Activated CD4-positive, alpha-beta T cell treated with anti-CD3 and anti-CD28 coated beads, Interleukin-2, Interleukin-6, amounts not matched to agents 100 ng/mL and 50 ng/mL, durations not matched to agents 16 hours and 8 hours (primary cell): ENCODE measurements around the gene PTPRG.

Source experiments
- DNase-seq: peaks from one replicate; pipeline ENCODE4 v3.0.0-alpha.2; 2020

The PTPRG gene

GRCh38 chr3:61841988-61842387, 280.6 kb downstream of the PTPRG start:
- no peak for DNase-seq

GRCh38 chr3:61844346-61844745, 283.0 kb downstream of the PTPRG start:
- no peak for DNase-seq

- no peak for DNase-seq
Observed at GRCh38 chr3:61846488-61846887, 285.1 kb downstream of the PTPRG start.

- DNase-seq: no peak
Observed at GRCh38 chr3:61847784-61848462, 286.6 kb downstream of the PTPRG start.

GRCh38 chr3:61848885-61849284, 287.5 kb downstream of the PTPRG start:
- no peak for DNase-seq

- no peak for DNase-seq
Observed at GRCh38 chr3:61853912-61854311, 292.5 kb downstream of the PTPRG start.

GRCh38 chr3:61855211-61855610, 293.8 kb downstream of the PTPRG start:
- no peak for DNase-seq

- DNase-seq: no peak
Observed at GRCh38 chr3:61857297-61857696, 295.9 kb downstream of the PTPRG start.

- DNase-seq: no peak
Observed at GRCh38 chr3:61858054-61858453, 296.7 kb downstream of the PTPRG start.

- no peak for DNase-seq
Observed at GRCh38 chr3:61861410-61861809, 300.0 kb downstream of the PTPRG start.

- DNase-seq: no peak
Observed at GRCh38 chr3:61862614-61863289, 301.4 kb downstream of the PTPRG start.

GRCh38 chr3:61863579-61863978, 302.2 kb downstream of the PTPRG start:
- no peak for DNase-seq

GRCh38 chr3:61864886-61865285, 303.5 kb downstream of the PTPRG start:
- no peak for DNase-seq

- no peak for DNase-seq
Observed at GRCh38 chr3:61865466-61866152, 304.2 kb downstream of the PTPRG start.

- DNase-seq: no peak
Observed at GRCh38 chr3:61866153-61866542, 304.8 kb downstream of the PTPRG start.

- no peak for DNase-seq
Observed at GRCh38 chr3:61866961-61867461, 305.6 kb downstream of the PTPRG start.

GRCh38 chr3:61868499-61868898, 307.1 kb downstream of the PTPRG start:
- no peak for DNase-seq

- no peak for DNase-seq
Observed at GRCh38 chr3:61869371-61869770, 308.0 kb downstream of the PTPRG start.

GRCh38 chr3:61871644-61872043, 310.3 kb downstream of the PTPRG start:
- DNase-seq: no peak

- no peak for DNase-seq
Observed at GRCh38 chr3:61872077-61872706, 310.8 kb downstream of the PTPRG start.

- no peak for DNase-seq
Observed at GRCh38 chr3:61875046-61875844, 313.9 kb downstream of the PTPRG start.

GRCh38 chr3:61875976-61876671, 314.8 kb downstream of the PTPRG start:
- no peak for DNase-seq
